GM12878 (cell line): ENCODE measurements around the gene MZT2B. TPM values are rescaled to one million over a fixed set of nuclear protein-coding genes. Genes with fewer than 3 reads are reported as not detected.

Experiments
- ATAC-seq: fragments of 200-7000 bp; cut with Tn5 transposase; 3 replicates; pipeline ENCODE4 v1.9.1; 2020; ENCODE audit warnings: mild to moderate bottlenecking, moderate library complexity
- BruUV-seq: library from RNA; stranded (reverse); fragments of 400-500 nt; replicated peaks from 2 replicates; lab custom pipeline; 2021; lab: Mats Ljungman, UMichigan
- CTCF ChIA-PET: fragments of 300-600 bp; sonication (Branson Sonifier 250); formaldehyde crosslinking; extraction: SDS; loops from one replicate; lab custom pipeline; 2021; ENCODE audit warnings: inconsistent platforms; lab: Yijun Ruan, JAX
- POLR2A ChIA-PET: fragments of 350-600 bp; formaldehyde crosslinking; extraction: SDS; loops from one replicate; lab custom pipeline; 2021; ENCODE audit warnings: inconsistent platforms; lab: Charles Lee
- RAD21 ChIA-PET: fragments of 300-600 bp; sonication (Branson Sonifier 250); formaldehyde crosslinking; loops from one replicate; lab custom pipeline; 2023; ENCODE audit warnings: antibody characterized with exemption; ENCODE audit not compliant: unreplicated experiment; lab: Charles Lee
- SMC1A ChIA-PET: fragments of 300-600 bp; sonication (Branson Sonifier 250); formaldehyde crosslinking; loops from one replicate; lab custom pipeline; 2023; ENCODE audit not compliant: unreplicated experiment, uncharacterized antibody; lab: Charles Lee
- DNase-seq: peaks from one replicate; pipeline ENCODE4 v3.0.0-alpha.2; 2011; ENCODE audit warnings: low read depth, low spot score
- FAIRE-seq: peaks from 3 replicates; lab custom pipeline; 2011; peaks lifted over from hg19 to GRCh38; lab: Jason Lieb, UNC
- H2AFZ ChIP-seq: 2 replicates; pipeline ENCODE4 v1.6.0; 2011; ENCODE audit warnings: low read depth, low read length, control low read depth; ENCODE audit not compliant: control insufficient read depth
- H3K27ac ChIP-seq: 2 replicates; pipeline ENCODE4 v1.5.1; 2011; ENCODE audit warnings: control low read depth; ENCODE audit not compliant: control insufficient read depth, insufficient read depth
- H3K27me3 ChIP-seq, 2 experiments: replicated peaks in 1 of 2; 2 replicates each; pipeline versions ENCODE4 v1.6.0 to v1.6.1; 2011; ENCODE audit warnings: low read length in 1 of 2; ENCODE audit not compliant: control insufficient read depth in 2 of 2, insufficient read depth in 2 of 2
- H3K36me3 ChIP-seq, 2 experiments: 2 replicates each; pipeline ENCODE4 v1.5.1; 2011; ENCODE audit warnings: low read length in 1 of 2; ENCODE audit not compliant: control insufficient read depth in 2 of 2, insufficient read depth in 2 of 2
- H3K4me1 ChIP-seq: 2 replicates; pipeline ENCODE4 v1.6.1; 2011; ENCODE audit warnings: mild to moderate bottlenecking, low read length, moderate library complexity, mixed read lengths; ENCODE audit not compliant: control insufficient read depth, insufficient read depth
- H3K4me2 ChIP-seq: 2 replicates; pipeline ENCODE4 v1.6.0; 2011; ENCODE audit warnings: control low read depth; ENCODE audit not compliant: control insufficient read depth, insufficient read depth
- H3K4me3 ChIP-seq: fragments of 200-600 bp; sonication (generic); 2 replicates; pipeline ENCODE4 v1.5.1; 2016
- H3K79me2 ChIP-seq: 2 replicates; pipeline ENCODE4 v1.6.0; 2011; ENCODE audit warnings: low read length; ENCODE audit not compliant: control insufficient read depth, insufficient read depth
- H3K9ac ChIP-seq: 2 replicates; pipeline ENCODE4 v1.8.0; 2011; ENCODE audit warnings: low read length, control low read depth, mixed read lengths; ENCODE audit not compliant: control insufficient read depth, insufficient read depth
- H3K9me3 ChIP-seq: replicated peaks from 3 replicates; pipeline ENCODE4 v1.5.1; 2011; ENCODE audit warnings: mild to moderate bottlenecking, low read length; ENCODE audit not compliant: control insufficient read depth, insufficient read depth
- H4K20me1 ChIP-seq: 2 replicates; pipeline ENCODE4 v1.6.0; 2011; ENCODE audit not compliant: control insufficient read depth, insufficient read depth
- CBX3 ChIP-seq: fragments of 200-600 bp; sonication (generic); IDR thresholded peaks from 2 replicates; pipeline ENCODE4 v1.6.1; 2016; ENCODE audit warnings: low read depth, borderline replicate concordance
- E2F4 ChIP-seq: IDR thresholded peaks from 2 replicates; pipeline ENCODE4 v1.6.1; 2012; ENCODE audit warnings: low read depth, low read length, improper control_type of control experiment
- EZH2 ChIP-seq: IDR thresholded peaks from 2 replicates; pipeline ENCODE4 v1.6.1; 2012; ENCODE audit warnings: low read depth, mild to moderate bottlenecking, control low read depth, inconsistent platforms, low read length, borderline replicate concordance; ENCODE audit not compliant: control insufficient read depth
- GABPA ChIP-seq: IDR thresholded peaks from 2 replicates; pipeline ENCODE4 v1.6.1; 2014; ENCODE audit warnings: antibody characterized with exemption, low read depth, mild to moderate bottlenecking, inconsistent platforms
- IRF5 ChIP-seq: fragments of 450-650 bp; IDR thresholded peaks from 2 replicates; pipeline ENCODE4 v1.6.1; 2017; ENCODE audit warnings: borderline replicate concordance
- JUND ChIP-seq: IDR thresholded peaks from 2 replicates; pipeline ENCODE4 v1.6.1; 2012; ENCODE audit warnings: low read depth, mild to moderate bottlenecking, low read length, improper control_type of control experiment, moderate library complexity
- RFX5 ChIP-seq: IDR thresholded peaks from 2 replicates; pipeline ENCODE4 v1.6.1; 2011; ENCODE audit warnings: low read depth, low read length, improper control_type of control experiment
- SMAD1 ChIP-seq: fragments of 450-650 bp; IDR thresholded peaks from 2 replicates; pipeline ENCODE4 v1.6.1; 2018; ENCODE audit warnings: mild to moderate bottlenecking, low read depth; ENCODE audit not compliant: partially characterized antibody
- ZBTB4 ChIP-seq: fragments of 450-650 bp; formaldehyde crosslinking; IDR thresholded peaks from 2 replicates; pipeline ENCODE4 v1.4.0; 2022; ENCODE audit warnings: mild to moderate bottlenecking, moderate library complexity
- ZNF592 ChIP-seq: fragments of 450-650 bp; IDR thresholded peaks from 2 replicates; pipeline ENCODE4 v1.6.1; 2017; ENCODE audit warnings: mild to moderate bottlenecking, moderate library complexity
- WGBS: methylation state at CpG from one replicate; pipeline ENCODE4 v1.1.6; 2016; ENCODE audit warnings: low lambda C conversion rate; ENCODE audit not compliant: insufficient replicate concordance, insufficient coverage; ENCODE audit errors: missing lambda C conversion rate; 5-methylcytosine and 5-hydroxymethylcytosine counted together
- in situ Hi-C: fragments of 300-500 bp; cut with MboI; formaldehyde crosslinking; loops from 9 replicates; pipeline ENCODE4 v1.14.3; 2018; ENCODE audit warnings: mixed read lengths
- intact Hi-C: fragments of 100-400 bp; cut with micrococcal nuclease; formaldehyde crosslinking; loops from one replicate; pipeline ENCODE4 v1.14.2; 2022; ENCODE audit not compliant: unreplicated experiment
- polyA plus RNA-seq, 11 experiments: library from polyadenylated mRNA; depleted of rRNA in 4 of 11; unstranded in 6 of 11; stranded (reverse) in 5 of 11; fragments of >200 nt; fragmentation: Nextera tagmentation in 4 of 11; fragmentation: Illumina TruSeq in 1 of 11; extraction: Ambion mirVana in 4 of 11; extraction: Trizol in 1 of 11; gene quantifications; 1 replicate in 1 of 11; 2 replicates in 10 of 11; pipeline versions ENCODE4 v1.2.1 to v1.2.3, GENCODE V29; 2011 to 2016; ENCODE audit warnings: inconsistent platforms in 2 of 11, missing spikeins in 2 of 11, low read depth in 1 of 11
- total RNA-seq, 4 experiments: library from RNA; depleted of rRNA in 3 of 4; stranded (reverse); fragments of >200 nt in 3 of 4; fragmentation: Illumina TruSeq in 1 of 4; extraction: Trizol in 1 of 4; gene quantifications; 2 replicates each; pipeline versions ENCODE4 v1.2.1 to v1.2.3, GENCODE V29; 2013 to 2021

MZT2B gene
- total and polyA plus RNA-seq, 10 of the 15 experiments (the other 5 are each of a cell fraction or from before 2014, with no cell fraction given), result 6.3 to 399 (median 198) TPM

GRCh38 chr2:130186391-130186790 lies 4.3 kb downstream of the MZT2B start (continued):
- TF ChIP-seq ZNF592, result no peak
- no peak for TF ChIP-seq EZH2

GRCh38 chr2:130187268-130187667 lies 5.2 kb downstream of the MZT2B start:
- intact Hi-C loops, result no loop called here
- no peak for TF ChIP-seq SMAD1
- no peak for TF ChIP-seq CBX3
- TF ChIP-seq IRF5, result no peak
- no peak for TF ChIP-seq ZBTB4 (CRISPR knock-in tag)
- no peak for TF ChIP-seq JUND
- TF ChIP-seq GABPA, result no peak
- no peak for TF ChIP-seq E2F4
- no peak for TF ChIP-seq RFX5

More at GRCh38 chr2:130187268-130187667, 5.2 kb downstream of the MZT2B start:
- no peaks in the 10 kb centered on the region for H3K27me3 ChIP-seq
- H3K4me2 ChIP-seq, result no peak overlapping the region
- FAIRE-seq (peak; percentile 23), DNase-seq (no peak), ATAC-seq (no peak)
- CTCF ChIA-PET, result no interaction called here
- in situ Hi-C loops, result loop anchor here (5.0 kb wide), 1 partner anchor 1300 kb away; no protein-coding TSS in a partner anchor
- 45% methylated on average over 6 of the region's 8 CpGs for WGBS
- no peaks in the 10 kb centered on the region; the same call in 1 of the 2 replicates for H3K4me1 ChIP-seq
- RAD21 ChIA-PET, result no interaction called here
- SMC1A ChIA-PET, result no interaction called here
- no TSS peak for BruUV-seq
- H3K36me3 ChIP-seq, result no peaks in the 10 kb centered on the region
- no peak overlapping the region for H3K4me3 ChIP-seq
- no peak overlapping the region for H2AFZ ChIP-seq
- no peak overlapping the region for H3K27ac ChIP-seq
- peaks cover 18% of the 10 kb centered on the region for H3K79me2 ChIP-seq
- H4K20me1 ChIP-seq, result no peaks in the 10 kb centered on the region
- POLR2A ChIA-PET, result no interaction called here
- no peak overlapping the region for H3K9ac ChIP-seq
- no peaks in the 10 kb centered on the region for H3K9me3 ChIP-seq
